ENCODE results near the gene NF2.

DNA sequence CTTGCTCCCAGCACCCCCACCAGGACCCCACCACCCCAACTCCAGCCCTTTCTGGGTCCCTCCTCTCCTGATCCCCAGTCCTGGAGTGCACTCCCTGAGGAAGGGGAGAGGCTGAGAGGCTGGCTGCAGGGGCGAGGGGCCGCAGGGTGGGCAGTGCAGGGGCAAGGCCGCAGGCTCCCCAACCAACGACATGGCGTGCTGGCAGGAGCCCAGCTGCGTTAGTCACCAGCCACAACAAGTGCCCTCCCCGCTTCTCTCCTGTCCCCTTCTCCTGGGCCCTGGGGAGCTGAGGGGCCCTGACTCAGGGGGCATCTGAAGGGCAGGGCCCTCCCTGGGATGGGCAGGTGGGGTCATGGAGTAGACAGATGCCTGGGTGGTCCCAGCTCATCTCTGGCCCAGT, 118.7 kb downstream of the NF2 start:
- TF ChIP-seq, protein P1, sequence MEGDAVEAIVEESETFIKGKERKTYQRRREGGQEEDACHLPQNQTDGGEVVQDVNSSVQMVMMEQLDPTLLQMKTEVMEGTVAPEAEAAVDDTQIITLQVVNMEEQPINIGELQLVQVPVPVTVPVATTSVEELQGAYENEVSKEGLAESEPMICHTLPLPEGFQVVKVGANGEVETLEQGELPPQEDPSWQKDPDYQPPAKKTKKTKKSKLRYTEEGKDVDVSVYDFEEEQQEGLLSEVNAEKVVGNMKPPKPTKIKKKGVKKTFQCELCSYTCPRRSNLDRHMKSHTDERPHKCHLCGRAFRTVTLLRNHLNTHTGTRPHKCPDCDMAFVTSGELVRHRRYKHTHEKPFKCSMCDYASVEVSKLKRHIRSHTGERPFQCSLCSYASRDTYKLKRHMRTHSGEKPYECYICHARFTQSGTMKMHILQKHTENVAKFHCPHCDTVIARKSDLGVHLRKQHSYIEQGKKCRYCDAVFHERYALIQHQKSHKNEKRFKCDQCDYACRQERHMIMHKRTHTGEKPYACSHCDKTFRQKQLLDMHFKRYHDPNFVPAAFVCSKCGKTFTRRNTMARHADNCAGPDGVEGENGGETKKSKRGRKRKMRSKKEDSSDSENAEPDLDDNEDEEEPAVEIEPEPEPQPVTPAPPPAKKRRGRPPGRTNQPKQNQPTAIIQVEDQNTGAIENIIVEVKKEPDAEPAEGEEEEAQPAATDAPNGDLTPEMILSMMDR (IDR thresholded peaks at IDR 0.05) = no peak
- TF ChIP-seq POLR2A (IDR thresholded peaks at IDR 0.05) = no peak
